Large intestine (tissue), 12 donors: ENCODE data around the gene COG5. TPM values are rescaled to one million over a fixed set of nuclear protein-coding genes. Genes with fewer than 3 reads are reported as not detected.

Source experiments
- DNase-seq, 2 donors: peaks; one replicate each; pipeline versions ENCODE4 v3.0.0 to v3.0.0-alpha.2; 2013
- H3K27ac ChIP-seq: one replicate; pipeline ENCODE4 v1.5.1; 2013; ENCODE audit warnings: low read length
- H3K27me3 ChIP-seq: 2 replicates; pipeline ENCODE4 v1.6.1; 2013; ENCODE audit warnings: low read length; ENCODE audit not compliant: control insufficient read depth, insufficient read depth
- H3K36me3 ChIP-seq: 2 replicates; pipeline ENCODE4 v1.6.1; 2013; ENCODE audit warnings: low read length; ENCODE audit not compliant: control insufficient read depth, insufficient read depth
- H3K4me1 ChIP-seq: one replicate; pipeline ENCODE4 v1.6.1; 2013; ENCODE audit warnings: low read length; ENCODE audit not compliant: control insufficient read depth, insufficient read depth
- H3K4me3 ChIP-seq: one replicate; pipeline ENCODE4 v1.5.1; 2013; ENCODE audit warnings: low read length
- H3K9me3 ChIP-seq: one replicate; pipeline ENCODE4 v1.6.1; 2013; ENCODE audit warnings: mild to moderate bottlenecking, low read depth, low read length, moderate library complexity; ENCODE audit not compliant: control insufficient read depth
- WGBS: methylation state at CpG from one replicate; pipeline ENCODE4 v1.1.5; 2013; ENCODE audit warnings: low lambda C conversion rate; ENCODE audit not compliant: insufficient coverage; 5-methylcytosine and 5-hydroxymethylcytosine counted together
- long read RNA-seq, 11 donors: transcript quantifications; one replicate each; lab custom pipeline, GENCODE V29; 2026
- polyA plus RNA-seq: library from polyadenylated mRNA; unstranded; fragments of 120-200 nt; gene quantifications from one replicate; pipeline ENCODE4 v1.2.1, GENCODE V29; 2013

Gene COG5
- polyA plus RNA-seq = 40.7 TPM
- long read RNA-seq, donor 1, full-length matches to known transcripts = 2 of 34 reads
- long read RNA-seq, donor 1, partial matches to known transcripts = 16 of 34 reads
- long read RNA-seq, donor 1, other reads (novel, unspliced or antisense) = 16 of 34 reads
- long read RNA-seq, donor 2, full-length matches to known transcripts = 3 of 13 reads
- long read RNA-seq, donor 2, partial matches to known transcripts = 10 of 13 reads
- long read RNA-seq, donor 2, other reads (novel, unspliced or antisense) = 0 of 13 reads
- long read RNA-seq, donor 3, full-length matches to known transcripts = 13 of 21 reads
- long read RNA-seq, donor 3, partial matches to known transcripts = 8 of 21 reads
- long read RNA-seq, donor 3, other reads (novel, unspliced or antisense) = 0 of 21 reads
- long read RNA-seq, donor 4, full-length matches to known transcripts = 1 of 1 reads
- long read RNA-seq, donor 4, partial matches to known transcripts = 0 of 1 reads
- long read RNA-seq, donor 4, other reads (novel, unspliced or antisense) = 0 of 1 reads
- long read RNA-seq, donor 5, full-length matches to known transcripts = 1 of 13 reads
- long read RNA-seq, donor 5, partial matches to known transcripts = 7 of 13 reads
- long read RNA-seq, donor 5, other reads (novel, unspliced or antisense) = 5 of 13 reads
- long read RNA-seq, donor 6, full-length matches to known transcripts = 8 of 8 reads
- long read RNA-seq, donor 6, partial matches to known transcripts = 0 of 8 reads
- long read RNA-seq, donor 6, other reads (novel, unspliced or antisense) = 0 of 8 reads
- long read RNA-seq, donor 7, full-length matches to known transcripts = 2 of 8 reads
- long read RNA-seq, donor 7, partial matches to known transcripts = 6 of 8 reads
- long read RNA-seq, donor 7, other reads (novel, unspliced or antisense) = 0 of 8 reads
- long read RNA-seq, donor 8, full-length matches to known transcripts = 12 of 24 reads
- long read RNA-seq, donor 8, partial matches to known transcripts = 12 of 24 reads
- long read RNA-seq, donor 8, other reads (novel, unspliced or antisense) = 0 of 24 reads
- long read RNA-seq, donor 9, full-length matches to known transcripts = 6 of 56 reads
- long read RNA-seq, donor 9, partial matches to known transcripts = 31 of 56 reads
- long read RNA-seq, donor 9, other reads (novel, unspliced or antisense) = 19 of 56 reads
- long read RNA-seq, donor 10, full-length matches to known transcripts = 8 of 39 reads
- long read RNA-seq, donor 10, partial matches to known transcripts = 22 of 39 reads
- long read RNA-seq, donor 10, other reads (novel, unspliced or antisense) = 9 of 39 reads
- long read RNA-seq, donor 11, full-length matches to known transcripts = 4 of 14 reads
- long read RNA-seq, donor 11, partial matches to known transcripts = 10 of 14 reads
- long read RNA-seq, donor 11, other reads (novel, unspliced or antisense) = 0 of 14 reads

GRCh38 chr7:107563775-107564552 lies at the start of gene COG5, which contains the start of gene DUS4L:
TSS of gene COG5 (minus strand) at chr7:107563920. CDS start at chr7:107563896, 24 bp downstream.
TSS of gene DUS4L (plus strand) at chr7:107563971. CDS start at chr7:107567071, 3,100 bp downstream.
- 0% methylated on average over 2 of the region's 55 CpGs for WGBS
- no peaks in the 10 kb centered on the region for H3K36me3 ChIP-seq
- H3K27me3 ChIP-seq = no peaks in the 10 kb centered on the region
- peak; percentile 81 to 92 for DNase-seq
- H3K4me3 ChIP-seq = peak within 1 kb of the TSS; percentile 98
- peaks cover 10% of the 10 kb centered on the region for H3K4me1 ChIP-seq
- H3K27ac ChIP-seq = peak within 1 kb of the TSS; percentile 100
- no peaks in the 10 kb centered on the region for H3K9me3 ChIP-seq

- Histone ChIP-seq H3K27ac (no peak overlapping the region), H3K4me3 (no peak overlapping the region), H3K36me3 (peaks cover 28% of the 10 kb centered on the region), H3K27me3 (no peaks in the 10 kb centered on the region), H3K4me1 (peaks cover 10% of the 10 kb centered on the region), H3K9me3 (no peaks in the 10 kb centered on the region)
- WGBS = 40% methylated on average over 1 of the region's 1 CpG
- no peak for DNase-seq
Observed at GRCh38 chr7:107613439-107613838, 49.7 kb upstream of the COG5 start.

GRCh38 chr7:107610323-107610722 lies 46.6 kb upstream of the COG5 start:
- WGBS = no CpG with 5 or more reads among the region's 1 CpG
- Histone ChIP-seq H3K27me3 (no peaks in the 10 kb centered on the region), H3K27ac (no peak overlapping the region), H3K9me3 (no peaks in the 10 kb centered on the region), H3K36me3 (peaks cover 18% of the 10 kb centered on the region), H3K4me3 (no peak overlapping the region), H3K4me1 (peaks cover 10% of the 10 kb centered on the region)
- DNase-seq = no peak

- Histone ChIP-seq H3K36me3 (peaks cover 15% of the 10 kb centered on the region), H3K27me3 (no peaks in the 10 kb centered on the region), H3K27ac (no peak overlapping the region), H3K4me1 (peaks cover 10% of the 10 kb centered on the region), H3K4me3 (no peak overlapping the region), H3K9me3 (no peaks in the 10 kb centered on the region)
- no peak for DNase-seq
- 80% methylated on average over 1 of the region's 4 CpGs for WGBS
Observed at GRCh38 chr7:107609811-107610261, 46.1 kb upstream of the COG5 start.

GRCh38 chr7:107606303-107606702 lies 42.6 kb upstream of the COG5 start:
- Histone ChIP-seq H3K27ac (no peak overlapping the region), H3K27me3 (no peaks in the 10 kb centered on the region), H3K9me3 (no peaks in the 10 kb centered on the region), H3K36me3 (no peaks in the 10 kb centered on the region), H3K4me1 (no peaks in the 10 kb centered on the region), H3K4me3 (no peak overlapping the region)
- WGBS = 100% methylated on average over 1 of the region's 1 CpG
- DNase-seq = no peak

- no peaks in the 10 kb centered on the region for H3K27me3 ChIP-seq
- no peaks in the 10 kb centered on the region for H3K9me3 ChIP-seq
- H3K4me3 ChIP-seq = no peak overlapping the region
- no peaks in the 10 kb centered on the region for H3K4me1 ChIP-seq
- WGBS = 81% methylated on average over 2 of the region's 3 CpGs
- no peak for DNase-seq
- no peak overlapping the region for H3K27ac ChIP-seq
- no peaks in the 10 kb centered on the region for H3K36me3 ChIP-seq
Observed at GRCh38 chr7:107605218-107605815, 41.6 kb upstream of the COG5 start.

GRCh38 chr7:107600816-107601215 lies 37.1 kb upstream of the COG5 start:
- WGBS = 100% methylated on average over 1 of the region's 2 CpGs
- no peak for DNase-seq

GRCh38 chr7:107599262-107599661 lies 35.5 kb upstream of the COG5 start:
- H3K4me1 ChIP-seq = no peaks in the 10 kb centered on the region
- no peak overlapping the region for H3K4me3 ChIP-seq
- WGBS = no CpG with 5 or more reads among the region's 1 CpG
- H3K9me3 ChIP-seq = no peaks in the 10 kb centered on the region
- DNase-seq = no peak
- H3K27me3 ChIP-seq = no peaks in the 10 kb centered on the region
- peaks cover 12% of the 10 kb centered on the region for H3K36me3 ChIP-seq
- H3K27ac ChIP-seq = no peak overlapping the region

More at GRCh38 chr7:107600816-107601215, 37.1 kb upstream of the COG5 start:
- Histone ChIP-seq H3K4me3 (no peak overlapping the region), H3K9me3 (no peaks in the 10 kb centered on the region), H3K4me1 (no peaks in the 10 kb centered on the region), H3K27me3 (no peaks in the 10 kb centered on the region), H3K36me3 (no peaks in the 10 kb centered on the region), H3K27ac (no peak overlapping the region)

GRCh38 chr7:107597953-107598352 lies 34.2 kb upstream of the COG5 start:
- no peaks in the 10 kb centered on the region for H3K27me3 ChIP-seq
- DNase-seq = no peak
- H3K36me3 ChIP-seq = peaks cover 12% of the 10 kb centered on the region
- H3K4me1 ChIP-seq = no peaks in the 10 kb centered on the region
- WGBS = 67% methylated on average over 1 of the region's 4 CpGs
- H3K9me3 ChIP-seq = no peaks in the 10 kb centered on the region
- no peak overlapping the region for H3K4me3 ChIP-seq
- H3K27ac ChIP-seq = no peak overlapping the region
